Hepatocyte (in vitro differentiated cells): Measurements from ENCODE around the gene CAPRIN2. TPM values are rescaled to one million over a fixed set of nuclear protein-coding genes. Genes with fewer than 3 reads are reported as not detected.

Experiments used
- DNase-seq: peaks from one replicate; pipeline ENCODE4 v3.0.0-alpha.2; 2016; ENCODE audit warnings: low spot score
- H2AFZ ChIP-seq: fragments of 200-600 bp; sonication (generic); 2 replicates; pipeline ENCODE4 v1.6.0; 2016; ENCODE audit warnings: antibody characterized with exemption, mild to moderate bottlenecking
- H3K27ac ChIP-seq: fragments of 200-600 bp; sonication (generic); 2 replicates; pipeline ENCODE4 v1.5.1; 2016; ENCODE audit warnings: mild to moderate bottlenecking
- H3K27me3 ChIP-seq: fragments of 200-600 bp; sonication (generic); 2 replicates; pipeline ENCODE4 v1.6.1; 2016
- H3K36me3 ChIP-seq: fragments of 200-600 bp; sonication (generic); replicated peaks from 2 replicates; pipeline ENCODE4 v1.5.1; 2016; ENCODE audit warnings: low read depth; ENCODE audit not compliant: insufficient read depth
- H3K4me1 ChIP-seq: fragments of 200-600 bp; sonication (generic); 2 replicates; pipeline ENCODE4 v1.5.1; 2016; ENCODE audit warnings: mild to moderate bottlenecking, moderate library complexity; ENCODE audit not compliant: insufficient read depth
- H3K4me2 ChIP-seq: fragments of 200-600 bp; sonication (generic); 2 replicates; pipeline ENCODE4 v1.6.0; 2016
- H3K4me3 ChIP-seq: fragments of 200-600 bp; sonication (generic); 2 replicates; pipeline ENCODE4 v1.5.1; 2016; ENCODE audit warnings: mild to moderate bottlenecking
- H3K79me2 ChIP-seq: fragments of 200-600 bp; sonication (generic); 2 replicates; pipeline ENCODE4 v1.6.0; 2017; ENCODE audit warnings: mild to moderate bottlenecking
- H3K9me2 ChIP-seq: fragments of 200-600 bp; sonication (generic); replicated peaks from 2 replicates; pipeline ENCODE4 v1.6.0; 2017; ENCODE audit warnings: mild to moderate bottlenecking; ENCODE audit not compliant: insufficient read depth
- H3K9me3 ChIP-seq: fragments of 200-600 bp; sonication (generic); 2 replicates; pipeline ENCODE4 v1.5.1; 2016; ENCODE audit warnings: low read depth, mild to moderate bottlenecking
- H4K20me1 ChIP-seq: fragments of 200-600 bp; sonication (generic); 2 replicates; pipeline ENCODE4 v1.6.0; 2016; ENCODE audit warnings: mild to moderate bottlenecking; ENCODE audit not compliant: insufficient read depth, poor library complexity, severe bottlenecking
- CTCF ChIP-seq: fragments of 200-600 bp; sonication (generic); IDR thresholded peaks from 2 replicates; pipeline ENCODE4 v1.5.1; 2016; ENCODE audit warnings: antibody characterized with exemption, mild to moderate bottlenecking; ENCODE audit not compliant: poor library complexity
- EZH2 ChIP-seq: fragments of 200-600 bp; sonication (generic); IDR thresholded peaks from 2 replicates; pipeline ENCODE4 v1.6.1; 2016; ENCODE audit warnings: antibody characterized with exemption, mild to moderate bottlenecking, borderline replicate concordance
- EZH2phosphoT487 ChIP-seq: fragments of 200-600 bp; sonication (generic); IDR thresholded peaks from one replicate; pipeline ENCODE4 v1.6.1; 2018; ENCODE audit warnings: antibody characterized with exemption, mild to moderate bottlenecking, low read depth, moderate library complexity; ENCODE audit not compliant: unreplicated experiment, severe bottlenecking
- WGBS: methylation state at CpG from one replicate; pipeline ENCODE4 v1.1.6; 2016; ENCODE audit warnings: low lambda C conversion rate; ENCODE audit errors: missing lambda C conversion rate; 5-methylcytosine and 5-hydroxymethylcytosine counted together
- polyA plus RNA-seq: library from polyadenylated mRNA; unstranded; fragments of >200 nt; fragmentation: Nextera tagmentation; extraction: Ambion mirVana; gene quantifications from 2 replicates; pipeline ENCODE4 v1.2.1, GENCODE V29; 2016
- total RNA-seq: library from RNA; depleted of rRNA; stranded (reverse); fragments of >200 nt; gene quantifications from 2 replicates; pipeline ENCODE4 v1.2.3, GENCODE V29; 2014

Gene CAPRIN2
- total and polyA plus RNA-seq, 2 experiments from 2014 or later, result 19.0 to 25.4 TPM

DNA sequence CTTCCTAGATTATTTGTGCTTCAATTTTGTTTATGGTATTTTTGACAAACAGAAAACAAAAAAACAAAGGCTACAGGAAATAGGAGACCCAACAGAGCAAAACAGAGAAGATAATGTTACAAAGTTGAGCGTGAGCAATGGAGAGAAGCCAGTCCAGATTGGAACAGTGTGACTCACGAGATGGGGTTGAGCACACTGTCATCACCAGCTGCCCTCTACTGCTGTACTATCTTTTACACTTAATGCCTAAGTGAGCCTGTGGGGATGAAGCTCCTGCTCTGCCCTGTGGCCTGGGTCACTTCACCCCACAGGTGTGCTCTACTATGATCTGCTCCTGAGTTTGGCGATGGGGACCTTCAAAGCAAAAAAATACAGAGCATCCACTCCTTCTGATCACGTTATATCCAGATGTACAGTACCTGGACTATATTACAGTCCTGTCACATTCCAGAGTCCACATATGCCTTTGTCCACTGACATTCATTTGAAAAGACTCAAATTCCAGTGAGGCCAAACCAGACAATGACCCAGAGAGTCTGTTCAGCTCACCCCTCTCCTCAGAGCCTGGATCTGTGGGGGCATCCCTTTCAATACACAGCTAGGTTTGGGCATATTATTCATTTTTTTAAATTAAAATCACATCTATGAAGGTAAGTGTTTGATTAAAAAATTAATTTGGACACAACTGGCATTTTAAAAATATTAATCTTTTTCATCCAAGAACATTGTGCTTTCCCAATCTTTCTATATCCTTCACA, 63.5 kb downstream of the CAPRIN2 start:
- no peak overlapping the region for H2AFZ ChIP-seq
- no peaks in the 10 kb centered on the region for H3K36me3 ChIP-seq
- peak; percentile 38 for DNase-seq
- TF ChIP-seq EZH2phosphoT487 (no peak), EZH2 (no peak), CTCF (no peak)
- peaks cover 79% of the 10 kb centered on the region for H3K79me2 ChIP-seq
- no peaks in the 10 kb centered on the region for H3K27me3 ChIP-seq
- no peak overlapping the region for H3K27ac ChIP-seq
- peaks cover 9% of the 10 kb centered on the region for H3K4me1 ChIP-seq
- no peaks in the 10 kb centered on the region for H3K9me2 ChIP-seq
- H3K9me3 ChIP-seq, result no peaks in the 10 kb centered on the region
- H4K20me1 ChIP-seq, result no peaks in the 10 kb centered on the region
- no peak overlapping the region for H3K4me2 ChIP-seq
- H3K4me3 ChIP-seq, result no peak overlapping the region
- WGBS, result 60% methylated on average over 4 of the region's 4 CpGs

- TF ChIP-seq EZH2 (no peak), CTCF (no peak), EZH2phosphoT487 (no peak)
- H2AFZ ChIP-seq, result no peak overlapping the region
- H4K20me1 ChIP-seq, result no peaks in the 10 kb centered on the region
- no peaks in the 10 kb centered on the region for H3K9me2 ChIP-seq
- no peaks in the 10 kb centered on the region for H3K27me3 ChIP-seq
- H3K4me1 ChIP-seq, result no peaks in the 10 kb centered on the region
- 92% methylated on average over 2 of the region's 2 CpGs for WGBS
- DNase-seq, result no peak
- no peak overlapping the region for H3K4me2 ChIP-seq
- no peak overlapping the region for H3K27ac ChIP-seq
- no peak overlapping the region for H3K4me3 ChIP-seq
- peaks cover 49% of the 10 kb centered on the region for H3K79me2 ChIP-seq
- H3K36me3 ChIP-seq, result no peaks in the 10 kb centered on the region
- no peaks in the 10 kb centered on the region for H3K9me3 ChIP-seq
Observed at GRCh38 chr12:30687265-30687986, 67.3 kb downstream of the CAPRIN2 start.

GRCh38 chr12:30679241-30679640, 75.5 kb downstream of the CAPRIN2 start:
- H3K4me3 ChIP-seq, result no peak overlapping the region
- no peak overlapping the region for H3K4me2 ChIP-seq
- H4K20me1 ChIP-seq, result no peaks in the 10 kb centered on the region
- no peaks in the 10 kb centered on the region for H3K9me2 ChIP-seq
- WGBS, result 88% methylated on average over 1 of the region's 1 CpG
- no peaks in the 10 kb centered on the region for H3K4me1 ChIP-seq
- no peak for TF ChIP-seq EZH2
- TF ChIP-seq EZH2phosphoT487, result no peak
- no peak for TF ChIP-seq CTCF
- H3K9me3 ChIP-seq, result no peaks in the 10 kb centered on the region
- no peaks in the 10 kb centered on the region for H3K27me3 ChIP-seq
- DNase-seq, result no peak
- H3K27ac ChIP-seq, result no peak overlapping the region
- H3K79me2 ChIP-seq, result no peaks in the 10 kb centered on the region
- no peak overlapping the region for H2AFZ ChIP-seq
- H3K36me3 ChIP-seq, result peaks cover 4% of the 10 kb centered on the region
